Activated CD8-positive, alpha-beta memory T cell treated with anti-CD3 and anti-CD28 coated beads, Interleukin-2, amount 50 U/mL, for 1 hour (primary cell): ENCODE results near the gene FURIN.
"Not testable (repeated sequence)": the region's sequence is repeated elsewhere in the genome, so short reads cannot be mapped to it uniquely, and the experiment has no call there.

ENCODE experiments used
- DNase-seq: peaks from one replicate; pipeline ENCODE4 v3.0.0-alpha.2; 2020; ENCODE audit errors: extremely low read depth

FURIN gene

DNA sequence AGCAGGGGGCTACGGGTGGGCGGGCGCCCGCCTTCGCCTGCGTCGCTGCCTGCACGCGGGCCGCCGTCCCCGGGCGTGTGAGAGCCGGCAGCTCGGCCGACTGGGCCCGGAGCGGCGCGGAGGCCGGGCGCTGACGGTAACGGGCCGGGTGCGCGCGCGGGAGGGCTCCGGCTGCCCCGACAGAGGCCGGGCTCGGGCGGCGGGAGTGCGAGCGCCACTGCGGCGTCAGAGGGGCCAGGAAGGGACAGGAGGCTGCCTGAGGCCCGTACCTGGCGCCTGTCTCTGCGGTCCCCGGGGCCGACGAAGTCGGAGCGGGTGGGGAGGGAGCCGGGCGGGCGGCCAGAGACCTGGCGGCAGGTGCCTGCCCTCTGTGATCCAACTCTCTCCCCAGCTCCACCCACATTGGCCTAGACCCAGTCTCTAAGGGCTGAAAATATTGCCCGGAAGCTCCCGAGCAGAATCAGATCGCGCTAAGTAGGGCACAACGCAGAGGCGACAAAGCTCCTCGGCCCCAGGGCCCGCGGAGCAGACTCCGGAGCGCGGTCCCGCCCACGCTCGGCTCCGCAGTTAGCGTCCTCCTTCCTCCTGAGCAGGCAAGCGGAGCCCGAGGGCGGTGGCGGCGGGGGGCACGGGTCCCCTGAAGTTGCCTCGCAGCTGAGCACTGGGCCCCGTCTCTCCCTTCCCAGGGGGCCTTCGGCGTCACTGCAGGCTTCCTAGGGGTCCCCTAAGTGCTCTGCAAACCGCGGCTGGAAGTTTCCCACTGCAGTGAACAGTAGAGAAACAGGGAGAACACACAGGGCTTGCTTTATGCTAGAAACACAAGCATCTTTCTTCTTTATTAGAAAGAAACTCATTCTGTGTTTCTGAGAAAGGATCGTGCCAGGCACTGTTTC is 34.7 kb downstream of the FURIN start, which contains the start of gene MAN2A2:
TSS of gene MAN2A2 (plus strand) at position 463 of the 893 bp plus-strand sequence. CDS start 906 bp downstream, outside the sequence.
- no peak for DNase-seq

DNA sequence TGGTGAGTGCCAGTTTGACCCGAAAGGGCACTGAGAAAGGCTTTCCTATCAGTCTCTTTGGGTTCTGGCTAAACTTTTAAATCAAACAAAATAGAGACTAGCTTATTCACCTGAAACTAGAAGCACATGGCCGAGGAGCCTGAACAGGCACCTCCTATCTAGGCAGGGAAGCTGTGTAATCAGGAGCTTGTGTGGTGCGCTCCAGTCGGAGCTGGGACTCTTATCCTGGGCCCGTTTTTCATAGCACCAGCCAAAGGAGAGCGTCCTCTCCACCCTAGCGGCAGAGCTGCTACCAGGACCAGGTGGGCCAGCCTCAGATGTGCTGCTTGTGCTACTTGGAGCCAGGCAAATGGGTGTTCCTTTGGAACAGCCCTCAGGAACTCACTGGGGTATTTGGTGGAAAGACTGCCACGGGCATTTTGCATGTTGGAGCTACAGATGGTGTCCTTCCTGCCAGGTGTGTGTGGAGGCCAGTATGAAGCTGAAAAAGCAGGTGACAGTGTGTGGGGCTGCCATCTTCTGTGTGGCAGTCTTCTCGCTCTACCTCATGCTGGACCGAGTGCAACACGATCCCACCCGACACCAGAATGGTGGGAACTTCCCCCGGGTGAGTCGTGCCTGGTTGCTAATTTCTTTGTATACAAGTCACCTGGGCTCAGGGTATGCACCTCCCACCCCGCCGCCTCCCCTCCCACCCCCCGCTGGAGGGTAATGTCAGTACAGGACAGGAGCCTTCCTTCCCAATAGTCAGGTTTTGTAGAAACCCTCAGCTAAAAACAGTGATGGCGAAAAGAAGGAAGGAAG is 35.5 kb downstream of the FURIN start:
- DNase-seq = no peak

DNA sequence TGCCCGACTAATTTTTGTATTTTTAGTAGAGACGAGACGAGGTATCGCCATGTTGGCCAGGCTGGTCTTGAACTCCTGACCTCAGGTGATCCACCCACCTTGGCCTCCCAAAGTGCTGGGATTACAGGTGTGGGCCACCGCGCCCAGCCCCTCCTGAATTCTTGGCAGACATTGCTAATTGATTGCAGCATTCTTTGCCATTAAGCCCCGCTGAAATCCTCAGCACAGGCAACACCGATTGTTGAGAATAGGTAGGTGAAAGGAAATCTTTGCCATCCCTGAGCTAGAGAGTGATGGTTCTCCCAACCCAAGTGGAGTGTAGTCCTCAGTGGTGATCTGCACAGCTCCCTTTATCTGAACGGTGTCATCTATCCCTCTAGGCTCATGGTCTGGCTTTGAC is 36.4 kb downstream of the FURIN start:
- no peak for DNase-seq

DNA sequence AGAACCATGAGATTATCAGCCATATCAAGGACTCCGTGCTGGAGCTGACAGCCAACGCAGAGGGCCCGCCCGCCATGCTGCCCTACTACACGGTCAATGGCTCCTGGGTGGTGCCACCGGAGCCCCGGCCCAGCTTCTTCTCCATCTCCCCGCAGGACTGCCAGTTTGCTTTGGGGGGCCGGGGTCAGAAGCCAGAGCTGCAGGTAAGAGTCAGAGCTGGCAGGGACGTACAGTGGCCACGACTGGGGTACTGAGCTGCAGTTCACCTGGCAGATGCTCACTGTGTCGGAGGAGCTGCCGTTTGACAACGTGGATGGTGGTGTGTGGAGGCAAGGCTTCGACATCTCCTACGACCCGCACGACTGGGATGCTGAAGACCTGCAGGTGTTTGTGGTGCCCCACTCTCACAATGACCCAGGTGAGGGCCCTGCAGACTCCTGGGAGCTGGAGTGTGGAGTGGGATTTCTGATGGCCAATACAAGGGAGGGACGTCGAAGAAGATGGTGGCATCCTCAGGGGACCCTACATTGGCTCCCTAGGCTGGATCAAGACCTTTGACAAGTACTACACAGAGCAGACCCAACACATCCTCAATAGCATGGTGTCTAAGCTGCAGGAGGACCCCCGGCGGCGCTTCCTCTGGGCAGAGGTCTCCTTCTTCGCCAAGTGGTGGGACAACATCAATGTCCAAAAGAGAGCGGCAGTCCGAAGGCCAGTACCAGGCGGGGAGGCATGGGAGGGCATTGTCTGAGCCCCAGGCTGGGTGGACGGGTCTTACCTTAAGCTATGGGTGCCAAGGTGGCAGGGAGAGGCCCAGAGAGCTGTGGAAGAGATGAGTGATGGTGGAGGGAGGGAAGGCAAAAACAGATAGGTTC is 37.2 kb downstream of the FURIN start:
- DNase-seq = no peak

DNA sequence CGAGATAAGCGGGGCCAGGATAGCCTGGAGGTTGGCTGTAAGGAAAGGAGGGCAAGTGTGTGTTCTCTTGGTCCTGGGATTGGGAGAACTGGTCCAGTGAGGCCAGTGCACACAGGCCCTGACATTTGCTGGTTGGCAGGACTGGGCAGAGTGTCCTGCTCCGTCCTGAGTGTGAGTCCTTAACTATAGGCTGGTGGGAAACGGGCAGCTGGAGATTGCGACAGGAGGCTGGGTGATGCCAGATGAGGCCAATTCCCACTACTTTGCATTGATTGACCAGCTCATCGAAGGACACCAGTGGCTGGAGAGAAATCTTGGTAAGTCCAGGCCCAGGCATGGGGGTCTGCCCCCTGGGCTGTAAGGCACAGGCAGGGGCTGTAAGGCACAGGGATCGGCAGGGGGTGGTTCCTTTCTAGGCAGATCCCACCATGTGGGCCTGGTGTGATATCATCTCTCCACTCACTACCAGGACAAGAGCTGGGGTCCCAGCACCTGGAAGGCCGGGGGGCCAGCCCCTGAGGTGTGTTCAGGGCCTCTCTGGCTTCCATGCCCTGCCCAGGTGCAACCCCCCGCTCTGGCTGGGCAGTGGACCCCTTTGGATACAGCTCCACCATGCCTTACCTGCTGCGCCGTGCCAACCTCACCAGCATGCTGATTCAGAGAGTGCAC is 37.9 kb downstream of the FURIN start:
- DNase-seq = no peak

DNA sequence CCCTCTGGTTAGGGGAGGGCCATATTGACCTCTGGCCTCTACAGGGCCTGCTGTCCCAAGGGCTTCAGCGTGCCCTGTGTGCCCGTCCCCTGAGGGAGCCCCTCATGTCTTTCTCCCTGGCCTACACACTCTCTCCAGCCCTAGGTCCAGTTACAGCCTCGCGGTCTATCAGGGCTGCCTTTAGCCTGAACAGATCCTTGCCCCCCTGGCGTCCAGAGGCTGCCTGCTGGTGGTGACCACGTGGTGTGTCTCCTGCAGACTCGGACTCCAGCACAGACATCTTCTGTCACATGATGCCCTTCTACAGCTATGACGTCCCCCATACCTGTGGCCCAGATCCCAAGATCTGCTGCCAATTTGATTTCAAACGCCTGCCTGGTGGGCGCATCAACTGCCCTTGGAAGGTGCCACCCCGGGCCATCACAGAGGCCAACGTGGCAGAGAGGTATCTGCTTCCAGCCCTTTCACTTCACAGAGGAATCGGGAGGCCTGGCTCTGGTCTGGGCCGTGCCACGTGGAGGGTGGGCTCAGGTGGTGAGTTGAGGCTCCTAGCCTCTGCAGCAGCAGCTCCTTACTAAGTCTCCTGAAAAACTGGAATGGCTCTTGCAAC is 38.8 kb downstream of the FURIN start:
- DNase-seq = no peak

DNA sequence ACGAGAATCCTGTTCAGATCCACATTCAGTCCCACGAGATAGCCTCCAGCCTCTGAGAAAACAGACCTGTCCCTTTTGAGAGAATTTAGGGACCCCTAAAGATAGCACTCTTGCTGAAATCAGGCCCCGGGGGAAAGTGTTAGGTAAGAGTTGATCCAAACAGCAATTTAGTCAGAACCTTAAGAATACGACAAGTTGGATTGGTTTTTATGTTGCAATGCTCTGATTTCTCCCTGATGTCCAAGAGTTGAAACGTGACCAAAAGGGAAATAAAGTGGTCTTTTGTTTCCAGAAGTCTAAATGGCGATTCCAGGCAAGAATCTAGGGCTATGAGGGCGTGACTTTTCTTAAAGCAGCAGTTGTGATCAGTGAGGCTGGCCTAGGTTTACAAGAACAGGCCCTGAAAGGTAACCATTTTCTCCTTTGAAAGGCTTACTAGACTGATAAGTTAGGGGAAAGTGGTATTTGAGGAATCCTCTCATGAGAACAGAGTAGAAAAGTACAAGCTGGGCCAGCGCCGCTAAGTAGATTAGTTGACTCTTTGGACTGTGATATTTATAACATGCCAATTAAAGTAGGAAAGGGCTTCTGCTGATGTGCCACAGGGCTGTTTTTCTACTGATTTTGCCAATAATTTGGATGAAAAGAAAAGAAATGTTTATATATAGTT is 39.6 kb downstream of the FURIN start:
- DNase-seq = no peak

DNA sequence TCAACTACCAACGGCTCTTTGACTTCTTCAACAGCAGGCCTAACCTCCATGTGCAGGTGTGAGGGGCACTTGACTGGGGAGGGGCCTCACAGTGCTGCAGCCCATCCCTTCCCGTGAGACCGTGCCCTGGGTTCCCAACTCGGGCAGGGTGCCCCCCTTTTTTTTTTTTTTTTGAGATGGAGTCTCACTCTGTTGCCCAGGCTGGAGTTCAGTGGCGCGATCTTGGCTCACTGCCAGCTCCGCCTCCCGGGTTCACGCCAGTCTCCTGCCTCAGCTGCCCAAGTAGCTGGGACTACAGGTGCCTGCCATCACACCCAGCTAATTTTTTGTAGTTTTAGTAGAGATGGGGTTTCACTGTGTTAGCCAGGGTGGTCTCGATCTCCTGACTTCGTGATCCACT is 41.1 kb downstream of the FURIN start:
- not testable (repeated sequence) for DNase-seq

DNA sequence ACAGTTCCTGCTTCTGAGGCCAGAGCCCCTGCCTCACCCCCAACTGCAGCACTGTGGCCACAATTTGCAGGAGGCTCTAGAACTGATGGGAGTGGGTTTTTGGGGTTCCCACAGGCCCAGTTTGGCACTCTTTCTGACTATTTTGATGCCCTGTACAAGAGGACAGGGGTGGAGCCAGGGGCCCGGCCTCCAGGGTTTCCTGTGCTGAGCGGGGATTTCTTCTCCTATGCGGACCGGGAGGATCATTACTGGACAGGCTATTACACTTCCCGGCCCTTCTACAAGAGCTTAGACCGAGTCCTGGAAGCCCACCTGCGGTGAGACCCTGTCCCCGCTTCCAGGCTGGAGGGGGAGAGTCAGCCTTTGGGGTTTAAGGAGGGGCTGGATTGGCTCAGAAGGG is 41.6 kb downstream of the FURIN start:
- no peak for DNase-seq

DNA sequence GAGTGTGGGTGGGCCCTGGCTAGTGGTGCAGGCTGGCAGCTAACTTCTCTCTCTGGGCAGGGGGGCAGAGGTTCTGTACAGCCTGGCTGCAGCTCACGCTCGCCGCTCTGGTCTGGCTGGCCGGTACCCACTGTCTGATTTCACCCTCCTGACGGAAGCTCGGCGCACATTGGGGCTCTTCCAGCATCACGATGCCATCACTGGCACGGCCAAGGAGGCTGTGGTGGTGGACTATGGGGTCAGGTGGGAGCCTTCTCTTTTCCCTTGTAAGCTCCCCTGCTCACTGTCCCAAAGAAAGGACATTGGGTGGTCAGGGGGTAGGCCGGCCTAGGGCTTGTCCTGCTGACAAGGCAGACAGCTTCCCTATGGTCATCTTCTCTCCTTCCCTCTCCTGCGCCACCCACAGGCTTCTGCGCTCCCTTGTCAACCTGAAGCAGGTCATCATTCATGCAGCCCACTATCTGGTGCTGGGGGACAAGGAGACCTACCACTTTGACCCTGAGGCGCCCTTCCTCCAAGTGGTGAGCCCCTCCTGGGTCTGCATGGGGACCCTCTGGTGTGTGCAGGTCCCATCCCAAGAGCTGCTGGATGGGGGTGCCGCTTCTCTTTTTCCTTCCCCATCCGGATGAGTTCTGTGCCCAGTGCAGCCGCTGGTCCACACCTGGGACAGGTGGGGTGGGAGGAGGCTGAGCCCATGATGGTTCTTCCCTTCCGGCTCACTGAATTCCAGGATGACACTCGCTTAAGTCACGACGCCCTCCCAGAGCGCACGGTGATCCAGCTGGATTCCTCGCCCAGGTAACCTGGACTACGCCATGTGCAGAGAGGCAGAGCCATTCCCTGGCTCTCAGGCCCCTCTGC is 42.3 kb downstream of the FURIN start:
- DNase-seq = no peak

DNA sequence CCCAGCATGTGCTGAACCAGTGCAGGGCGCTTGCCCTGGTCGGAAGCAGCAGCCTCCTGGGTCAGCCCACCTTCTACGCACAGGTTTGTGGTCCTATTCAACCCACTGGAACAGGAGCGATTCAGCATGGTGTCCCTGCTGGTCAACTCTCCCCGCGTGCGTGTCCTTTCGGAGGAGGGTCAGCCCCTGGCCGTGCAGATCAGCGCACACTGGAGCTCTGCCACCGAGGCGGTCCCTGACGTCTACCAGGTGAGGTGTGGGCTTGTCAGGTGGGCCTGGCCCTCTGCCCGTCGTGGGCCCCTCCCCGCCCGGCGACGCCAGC is 42.9 kb downstream of the FURIN start:
- no peak for DNase-seq

DNA sequence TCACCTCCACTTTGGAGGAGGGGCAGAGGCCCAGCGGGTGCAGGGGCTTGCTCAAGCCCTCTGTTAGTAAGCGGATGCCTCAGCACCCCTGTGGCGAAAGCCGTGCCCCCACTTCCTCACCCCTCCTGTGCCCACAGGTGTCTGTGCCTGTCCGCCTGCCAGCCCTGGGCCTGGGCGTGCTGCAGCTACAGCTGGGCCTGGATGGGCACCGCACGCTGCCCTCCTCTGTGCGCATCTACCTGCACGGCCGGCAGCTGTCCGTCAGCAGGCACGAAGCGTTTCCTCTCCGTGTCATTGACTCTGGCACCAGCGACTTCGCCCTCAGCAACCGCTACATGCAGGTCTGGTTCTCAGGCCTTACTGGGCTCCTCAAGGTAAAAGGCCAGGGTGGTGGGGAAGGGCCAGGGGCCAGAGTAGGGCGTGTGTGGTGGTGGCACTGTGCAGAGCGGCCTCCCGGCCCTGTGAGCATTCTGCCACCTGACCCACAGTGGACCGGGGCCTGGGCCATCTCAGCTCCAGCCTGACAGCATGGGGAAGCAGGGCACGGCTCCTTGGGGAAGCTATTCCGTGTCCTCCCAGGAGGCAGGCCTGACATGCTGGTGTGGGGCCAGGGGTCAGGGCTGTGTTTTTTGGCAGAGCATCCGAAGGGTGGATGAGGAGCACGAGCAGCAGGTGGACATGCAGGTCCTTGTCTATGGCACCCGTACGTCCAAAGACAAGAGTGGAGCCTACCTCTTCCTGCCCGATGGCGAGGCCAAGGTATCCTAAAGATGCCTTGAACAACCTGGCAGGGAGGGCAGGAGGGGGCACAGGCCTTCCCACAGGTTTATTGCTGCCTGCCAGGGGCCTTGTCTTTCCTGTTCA is 43.8 kb downstream of the FURIN start:
- DNase-seq = no peak

DNA sequence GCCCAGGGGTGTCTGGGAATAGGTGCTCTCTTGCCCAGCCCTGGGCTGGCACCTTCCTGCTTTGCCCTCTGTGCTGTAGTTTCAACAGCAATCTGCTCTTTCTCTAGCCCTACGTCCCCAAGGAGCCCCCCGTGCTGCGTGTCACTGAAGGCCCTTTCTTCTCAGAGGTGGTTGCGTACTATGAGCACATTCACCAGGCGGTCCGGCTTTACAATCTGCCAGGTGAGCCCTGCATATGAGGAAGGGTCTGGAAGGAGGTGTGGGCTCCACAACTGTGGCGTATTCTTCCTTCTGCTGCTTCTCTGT is 44.3 kb downstream of the FURIN start:
- DNase-seq = no peak

DNA sequence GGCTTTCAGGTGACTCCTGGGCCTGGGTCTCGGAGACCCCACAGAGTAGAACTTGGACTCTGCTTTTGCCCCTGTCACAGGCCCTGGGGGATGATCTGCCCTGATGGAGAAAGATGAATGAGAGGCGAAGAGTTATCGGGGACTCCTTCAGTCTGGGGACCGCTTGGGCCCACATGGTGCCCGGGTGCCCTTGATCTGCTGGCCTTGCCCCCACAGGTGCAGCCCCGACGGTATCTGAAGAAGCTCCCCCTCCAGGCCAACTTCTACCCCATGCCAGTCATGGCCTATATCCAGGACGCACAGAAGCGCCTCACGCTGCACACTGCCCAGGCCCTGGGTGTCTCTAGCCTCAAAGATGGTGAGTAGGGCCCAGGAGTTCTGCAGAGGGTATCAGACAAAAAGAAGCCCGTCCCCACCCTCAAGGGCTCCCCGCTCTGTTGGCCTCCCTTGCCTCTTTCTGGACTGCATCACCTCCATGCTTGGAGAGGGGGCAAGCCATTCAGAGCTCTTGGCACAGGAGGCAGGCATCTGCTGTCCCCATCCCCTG is 45.1 kb downstream of the FURIN start:
- DNase-seq = no peak

DNA sequence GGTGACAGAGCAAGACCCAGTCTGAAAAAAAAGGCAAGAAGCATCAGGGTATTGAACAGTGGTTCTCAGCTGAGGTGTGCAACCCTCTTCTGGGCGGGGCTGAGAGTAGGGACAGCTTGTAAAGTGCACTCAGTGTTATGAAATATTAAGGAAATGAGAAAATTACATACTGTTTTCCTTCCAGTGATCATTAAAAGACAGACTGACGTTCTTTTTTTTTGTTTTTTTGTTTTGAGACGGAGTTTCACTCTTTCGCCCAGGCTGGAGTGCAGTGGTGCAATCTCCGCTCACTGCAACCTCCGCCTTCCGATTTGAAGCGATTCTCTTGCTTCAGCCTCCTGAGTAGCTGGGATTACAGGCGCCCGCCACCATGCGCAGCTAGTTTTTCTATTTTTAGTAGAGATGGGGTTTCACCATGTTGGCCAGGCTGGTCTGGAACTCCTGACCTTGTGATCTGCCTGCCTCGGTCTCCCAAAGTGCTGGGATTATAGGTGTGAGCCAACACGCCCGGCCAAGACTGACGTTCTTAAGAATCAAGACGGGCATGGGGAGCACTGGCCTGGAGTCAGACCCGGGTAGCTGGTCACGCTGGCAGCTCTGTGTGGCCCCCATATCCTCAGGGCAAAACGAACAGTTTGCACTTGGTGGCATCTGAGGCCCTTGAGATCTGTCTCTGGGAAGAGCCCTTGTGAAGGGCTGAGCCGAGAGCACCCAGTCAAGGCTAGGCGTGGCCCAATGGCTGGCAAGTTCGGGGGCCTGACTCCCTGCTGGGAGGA is 46.1 kb downstream of the FURIN start:
- no peak for DNase-seq

DNA sequence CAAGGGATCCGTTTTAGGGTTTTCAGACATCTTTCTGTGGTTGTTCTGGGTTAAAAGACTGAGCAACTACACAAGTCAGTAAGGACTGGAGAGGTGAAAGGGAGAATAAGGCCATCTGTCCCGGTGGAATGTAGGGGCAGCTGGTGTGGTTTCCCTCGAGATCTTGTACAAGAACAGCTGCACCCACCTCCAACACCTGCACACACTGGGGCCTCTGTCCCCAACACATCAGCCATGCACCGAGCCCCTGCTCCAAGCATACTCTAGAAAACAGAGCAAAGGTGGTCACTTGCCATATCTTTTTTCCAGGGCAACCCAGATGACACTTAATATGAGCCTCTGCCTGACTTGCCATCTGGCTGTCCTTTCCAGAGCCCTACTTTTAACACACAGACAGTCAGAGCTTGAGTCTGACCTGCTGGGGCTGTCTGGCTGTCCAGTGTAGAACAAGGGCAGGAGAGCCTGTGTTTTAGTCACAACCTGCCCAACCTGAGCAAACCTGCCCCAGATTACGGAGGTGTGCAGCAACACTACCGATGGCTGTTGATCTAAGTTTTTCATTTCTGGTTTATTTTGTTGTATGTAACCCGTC is 46.9 kb downstream of the FURIN start:
- DNase-seq = no peak

DNA sequence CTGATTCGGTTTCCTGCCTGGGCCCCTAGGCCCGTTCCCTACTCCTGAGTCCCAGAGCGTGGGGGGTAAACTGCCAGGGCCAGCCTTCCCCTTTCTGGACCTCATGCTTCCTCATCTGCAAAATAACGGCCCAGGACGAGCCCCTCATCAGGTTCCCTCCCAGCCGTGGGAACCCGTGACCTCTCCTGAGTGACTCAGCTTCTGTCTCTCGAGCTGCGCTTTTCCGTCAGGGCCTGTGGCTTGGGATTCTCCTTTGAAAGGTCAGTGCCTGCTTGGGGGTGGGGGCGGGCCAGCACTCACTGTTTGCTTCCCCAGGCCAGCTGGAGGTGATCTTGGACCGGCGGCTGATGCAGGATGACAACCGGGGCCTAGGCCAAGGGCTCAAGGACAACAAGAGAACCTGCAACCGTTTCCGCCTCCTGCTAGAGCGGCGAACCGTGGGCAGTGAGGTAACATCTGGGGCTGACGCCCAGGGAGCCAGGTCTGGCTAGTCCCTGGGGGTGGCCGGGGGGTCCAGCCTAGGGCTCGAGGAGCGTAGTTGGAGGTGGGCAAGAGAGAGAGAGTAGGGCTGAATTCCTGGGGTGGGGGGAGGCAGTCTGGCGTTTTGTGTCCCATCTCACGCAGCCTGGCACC is 47.5 kb downstream of the FURIN start:
- DNase-seq = no peak
